GM19023 (cell line): ENCODE data around the gene CST3.
"Not testable (repeated sequence)": the region's sequence is repeated elsewhere in the genome, so short reads cannot be mapped to it uniquely, and the experiment has no call there.

Experiments
- ATAC-seq: cut with Tn5 transposase; IDR thresholded peaks from one replicate; pipeline ENCODE4 v1.9.1; 2021; ENCODE audit warnings: mild to moderate bottlenecking, moderate library complexity; ENCODE audit not compliant: unreplicated experiment

CST3 gene, protein sequence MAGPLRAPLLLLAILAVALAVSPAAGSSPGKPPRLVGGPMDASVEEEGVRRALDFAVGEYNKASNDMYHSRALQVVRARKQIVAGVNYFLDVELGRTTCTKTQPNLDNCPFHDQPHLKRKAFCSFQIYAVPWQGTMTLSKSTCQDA

DNA sequence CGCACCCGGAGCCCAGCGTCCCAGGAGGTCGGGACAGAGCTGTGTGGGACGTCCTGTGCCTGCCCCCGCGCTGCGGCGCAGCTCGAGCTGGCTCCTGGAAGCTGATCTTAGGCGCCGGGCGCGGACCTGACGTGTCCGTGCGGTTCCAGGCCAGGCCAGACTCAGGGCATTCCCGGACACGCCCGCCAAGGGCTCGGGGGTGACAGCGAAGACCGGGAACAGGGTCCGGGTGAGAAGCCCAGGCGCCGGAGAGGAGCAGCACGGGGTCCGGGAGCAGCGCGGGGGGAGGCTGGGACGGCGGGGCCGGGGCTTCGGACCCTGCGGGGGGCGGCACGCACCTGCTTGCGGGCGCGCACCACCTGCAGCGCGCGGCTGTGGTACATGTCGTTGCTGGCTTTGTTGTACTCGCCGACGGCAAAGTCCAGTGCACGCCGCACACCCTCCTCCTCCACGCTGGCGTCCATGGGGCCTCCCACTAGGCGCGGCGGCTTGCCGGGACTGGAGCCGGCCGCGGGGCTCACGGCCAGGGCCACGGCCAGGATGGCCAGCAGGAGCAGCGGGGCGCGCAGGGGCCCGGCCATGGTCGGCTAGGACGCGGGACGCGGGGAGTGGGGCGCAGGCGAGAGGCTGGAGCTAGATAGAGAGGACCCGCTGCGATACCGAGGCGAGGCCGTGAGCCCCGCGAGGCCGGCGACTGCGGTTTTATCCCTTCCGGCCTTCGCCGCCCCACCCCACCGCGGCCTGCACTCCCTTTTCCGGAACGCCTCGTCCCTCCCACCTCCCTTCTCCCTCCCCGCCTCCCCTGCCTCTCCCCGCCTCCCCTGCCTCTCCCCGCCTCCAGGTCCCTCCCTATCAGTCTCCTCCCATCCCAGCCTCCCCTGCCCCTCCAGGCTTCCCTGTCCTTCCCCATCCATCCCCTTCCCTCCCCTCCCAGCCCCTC is at the start of gene CST3:
Gene CST3 (minus strand): TSS at position 674 of the 940 bp plus-strand sequence. CDS start 93 bp downstream, at position 581.
- ATAC-seq: peak; percentile 59

DNA sequence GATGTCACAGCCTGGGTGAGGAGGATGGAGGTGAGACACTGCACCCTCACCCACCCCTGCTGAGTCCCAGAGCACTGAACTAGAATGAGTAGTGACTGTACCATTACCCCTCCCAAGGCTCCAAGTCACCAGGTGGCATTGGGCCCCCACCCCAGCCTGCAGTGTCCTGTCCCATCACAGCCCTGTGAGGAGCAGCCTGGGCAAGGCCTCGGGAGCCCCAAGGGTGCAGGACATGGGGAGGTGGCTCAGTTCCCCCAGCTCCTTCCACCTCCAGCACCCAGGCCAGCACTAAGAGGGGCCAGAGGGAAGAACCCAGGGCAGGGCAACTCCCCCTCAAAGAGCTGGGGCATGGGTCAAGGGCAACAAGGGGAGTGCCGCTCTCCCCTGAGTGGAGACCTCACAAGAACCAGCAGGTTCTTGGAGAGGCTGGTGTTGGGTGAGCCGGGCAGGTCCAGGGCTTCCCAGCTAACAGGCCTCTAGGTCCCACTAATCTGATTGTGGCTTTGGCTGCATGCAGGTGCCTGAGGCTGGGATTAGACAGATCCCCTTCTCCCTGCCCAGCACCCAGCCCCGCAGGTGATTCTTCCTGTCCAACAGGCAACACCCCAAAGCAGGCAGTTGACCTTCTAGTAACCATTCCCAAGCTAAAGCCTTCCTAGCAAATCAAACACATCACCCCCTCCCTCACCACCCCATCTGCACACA is 48.4 kb upstream of the CST3 start:
- no peak for ATAC-seq

- not testable (repeated sequence) for ATAC-seq
Observed at GRCh38 chr20:23685529-23685896, 47.8 kb upstream of the CST3 start.

- ATAC-seq: no peak
Observed at GRCh38 chr20:23684261-23684660, 46.5 kb upstream of the CST3 start.

DNA sequence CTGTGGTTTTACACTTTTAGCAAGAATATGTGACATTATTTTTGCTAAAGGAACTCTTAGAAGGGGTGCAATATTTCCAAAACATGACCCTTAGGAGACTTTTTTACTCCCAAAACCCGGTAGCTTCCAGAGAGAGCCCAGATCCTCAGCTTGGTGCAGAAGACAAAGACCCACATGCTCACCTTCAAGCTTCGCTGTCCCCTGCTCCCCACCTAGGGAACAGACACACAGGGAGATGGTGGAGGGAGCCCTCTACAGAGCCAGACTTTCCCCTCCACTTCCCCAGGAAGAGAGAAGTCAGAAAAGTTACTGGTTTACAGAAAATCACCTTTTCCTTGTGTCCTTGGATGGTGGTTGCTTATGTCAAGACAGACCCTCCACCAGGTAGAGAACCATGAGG is 46.1 kb upstream of the CST3 start:
- ATAC-seq: no peak

- ATAC-seq: no peak
Observed at GRCh38 chr20:23683281-23683680, 45.5 kb upstream of the CST3 start.

DNA sequence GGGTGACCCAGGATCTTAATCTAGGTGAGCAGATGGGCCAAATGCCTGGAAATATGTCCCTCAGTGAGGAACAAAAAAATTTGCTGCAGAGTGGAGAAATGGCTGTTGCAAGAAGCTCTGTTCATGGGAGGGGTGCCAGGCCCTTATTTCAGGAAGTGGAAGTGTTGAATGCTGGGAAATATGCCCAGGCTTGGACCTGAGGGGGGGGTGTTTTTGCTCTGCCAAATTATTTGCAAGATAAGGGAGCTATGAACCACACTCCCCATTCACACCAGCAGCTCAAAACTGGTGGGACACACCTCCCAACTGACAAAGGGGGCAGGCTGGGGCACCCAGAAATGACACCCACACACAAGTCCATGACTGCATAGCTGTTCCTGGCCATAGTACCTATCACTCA is 42.4 kb upstream of the CST3 start:
- no peak for ATAC-seq

DNA sequence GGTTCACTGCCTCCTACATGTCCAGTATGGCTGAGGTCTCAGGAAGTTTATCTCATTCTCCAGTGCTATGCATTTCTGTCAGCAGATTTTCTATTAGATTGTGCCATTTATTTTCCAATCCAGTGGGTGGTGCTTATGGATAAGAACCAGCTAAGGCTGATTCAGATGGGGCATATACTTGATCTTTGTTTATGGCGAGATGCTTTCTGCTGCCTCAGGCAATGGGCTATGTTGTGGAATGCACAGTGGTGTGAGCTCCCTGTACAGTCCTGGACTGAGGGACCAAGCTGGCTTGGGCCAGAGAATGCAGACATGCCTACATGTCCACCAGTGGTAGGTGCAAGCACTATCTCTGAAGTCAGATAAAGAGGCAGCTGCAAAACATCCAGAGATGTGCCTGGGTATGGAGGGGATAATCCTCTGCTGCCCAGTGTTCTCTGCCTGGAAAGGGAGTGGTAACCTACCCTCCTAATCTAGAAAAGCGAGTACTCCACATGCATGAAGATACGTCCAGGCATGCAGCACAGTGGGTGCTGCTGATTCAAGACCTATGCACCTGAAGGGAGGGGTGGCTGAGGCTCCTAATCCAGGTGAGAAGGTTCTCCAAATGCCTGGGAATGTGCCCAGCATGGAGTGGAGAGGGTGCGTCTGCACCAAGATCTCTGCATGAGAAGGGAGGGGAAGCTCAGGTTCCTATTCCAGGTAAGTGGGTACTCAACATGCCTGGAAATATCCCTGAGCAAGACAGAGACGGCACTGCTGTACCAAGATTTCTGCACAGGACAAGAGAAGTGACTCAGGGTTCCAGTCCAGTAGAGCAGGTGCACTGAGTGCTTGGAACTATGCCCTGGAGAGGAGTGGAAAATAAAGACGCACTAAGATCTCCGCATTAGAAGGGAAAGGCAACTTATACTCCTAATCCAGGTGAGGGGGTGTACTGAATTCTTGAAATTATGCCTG is 41.7 kb upstream of the CST3 start:
- ATAC-seq: no peak

DNA sequence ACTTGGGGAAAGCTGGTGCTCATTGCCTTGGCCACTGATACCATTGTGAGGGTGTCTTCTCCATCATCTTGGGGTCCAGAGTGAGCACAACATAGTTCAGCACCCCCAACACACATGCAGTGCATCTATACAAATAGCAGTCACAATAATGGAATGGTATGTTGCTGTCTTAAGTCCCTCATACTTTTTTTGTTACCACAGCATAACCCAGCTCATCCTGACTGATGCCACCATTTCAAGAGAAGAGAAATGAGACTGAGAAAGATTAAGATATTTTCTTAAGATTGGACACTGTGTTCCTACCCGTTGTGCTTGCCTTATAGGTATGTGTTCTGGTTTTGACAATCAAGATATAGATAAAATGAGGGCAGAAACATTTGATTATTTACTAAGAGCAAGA is 35.5 kb upstream of the CST3 start:
- no peak for ATAC-seq

- ATAC-seq: no peak
Observed at GRCh38 chr20:23672158-23672557, 34.4 kb upstream of the CST3 start.

DNA sequence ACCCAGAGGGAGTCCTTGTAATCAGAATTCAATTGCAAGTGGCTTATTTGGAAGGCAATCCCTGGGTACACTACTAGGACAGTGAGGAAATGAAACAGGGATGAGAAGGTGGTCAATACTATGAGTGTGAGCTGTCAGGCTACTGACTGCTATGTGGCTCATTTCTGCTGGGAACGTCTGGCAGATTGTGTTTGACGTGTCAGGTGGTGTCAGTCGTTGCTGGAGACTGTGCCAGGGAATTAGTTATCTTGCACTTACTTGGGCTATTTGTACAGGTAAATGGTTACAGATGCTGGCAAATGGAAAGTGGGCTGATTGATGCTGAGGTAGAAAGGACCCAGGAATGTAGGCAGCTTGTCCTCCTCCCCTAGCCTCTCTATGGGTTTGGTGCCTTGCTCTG is 33.7 kb upstream of the CST3 start:
- ATAC-seq: no peak

- ATAC-seq: no peak
Observed at GRCh38 chr20:23670361-23670760, 32.6 kb upstream of the CST3 start.

DNA sequence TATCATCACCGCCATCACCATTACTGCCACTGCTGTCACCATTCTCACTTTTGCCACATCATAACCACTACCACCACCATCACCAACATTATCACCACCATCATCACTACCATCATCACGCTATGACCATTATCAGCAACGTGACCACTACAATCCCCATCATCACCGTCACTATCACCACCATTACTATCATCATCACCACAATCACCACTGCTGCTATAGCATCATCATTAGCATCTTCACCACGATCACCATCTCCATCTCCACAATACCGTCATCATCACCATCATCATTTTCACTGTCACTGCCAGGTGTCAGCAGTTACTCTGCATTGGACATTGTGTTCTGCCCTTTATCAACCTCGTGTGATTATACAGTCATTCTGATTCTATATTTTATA is 32.1 kb upstream of the CST3 start:
- no peak for ATAC-seq

DNA sequence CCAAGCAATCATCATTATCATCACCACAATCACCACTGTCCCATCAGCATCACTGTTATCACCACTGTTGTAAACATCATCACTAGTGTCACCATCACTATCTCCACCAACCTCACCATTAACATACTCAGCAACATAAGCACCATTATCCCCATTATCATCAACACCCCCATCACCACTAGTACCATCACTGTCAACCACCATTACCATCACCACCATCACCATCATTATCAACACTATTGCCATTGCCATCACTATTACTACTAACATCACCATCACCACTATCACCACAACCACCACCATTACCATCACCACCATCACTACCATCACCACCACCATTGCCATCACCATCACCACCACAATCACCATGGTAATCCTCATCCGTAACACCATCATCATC is 31.6 kb upstream of the CST3 start:
- no peak for ATAC-seq

- ATAC-seq: peak; percentile 78
Observed at GRCh38 chr20:23668477-23668951, 30.8 kb upstream of the CST3 start.

DNA sequence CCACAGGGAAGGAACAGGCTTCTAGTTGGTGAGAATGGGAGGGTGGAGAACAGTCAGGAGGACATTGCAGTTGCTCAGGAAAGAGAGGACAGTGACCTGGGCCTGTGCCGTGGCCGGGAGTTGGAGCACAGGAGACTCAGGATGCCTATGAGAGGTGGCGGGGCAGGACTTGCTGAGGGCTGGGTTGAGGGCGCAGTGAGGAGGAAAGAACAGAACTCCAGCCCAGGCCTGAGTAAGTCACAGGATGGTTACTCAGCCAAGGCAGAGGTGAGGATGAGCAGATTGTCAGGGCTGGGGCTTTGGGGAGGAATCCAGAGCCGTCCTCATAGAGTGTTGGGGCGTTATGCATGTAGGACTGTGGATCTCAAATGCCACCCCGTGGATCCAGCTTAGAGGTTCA is 29.9 kb upstream of the CST3 start:
- ATAC-seq: no peak

- no peak for ATAC-seq
Observed at GRCh38 chr20:23666698-23667097, 28.9 kb upstream of the CST3 start.

- ATAC-seq: no peak
Observed at GRCh38 chr20:23666189-23666588, 28.4 kb upstream of the CST3 start.

DNA sequence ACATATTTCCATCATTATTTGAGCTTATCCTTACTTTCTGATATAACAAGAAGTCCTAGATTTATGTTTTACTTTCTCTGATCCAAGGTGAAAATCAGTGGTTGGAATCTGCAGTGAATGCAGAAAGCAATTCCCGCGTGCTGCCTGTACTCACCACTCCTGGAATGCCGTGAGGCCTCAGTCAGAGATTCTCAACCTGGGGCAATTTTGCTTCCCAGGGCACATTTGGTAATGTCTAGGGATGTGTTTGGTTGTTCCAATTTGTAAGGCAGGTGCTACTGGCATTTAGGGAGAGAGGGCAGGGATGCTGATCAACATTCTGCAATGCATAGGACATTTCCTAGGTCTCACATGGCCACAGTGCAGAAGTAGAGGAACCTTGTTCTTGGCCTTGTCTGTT is 27.2 kb upstream of the CST3 start:
- no peak for ATAC-seq

GRCh38 chr20:23664046-23664445 is 26.3 kb upstream of the CST3 start:
- ATAC-seq: not testable (repeated sequence)

GRCh38 chr20:23663180-23663579 is 25.4 kb upstream of the CST3 start:
- no peak for ATAC-seq
